Neural progenitor cell (in vitro differentiated cells): ENCODE measurements around the gene KDM2B. TPM values are rescaled to one million over a fixed set of nuclear protein-coding genes. Genes with fewer than 3 reads are reported as not detected.

Experiments used
- DNase-seq: peaks from one replicate; pipeline ENCODE4 v3.0.0-alpha.2; 2016; ENCODE audit warnings: low spot score
- H2AFZ ChIP-seq: fragments of 200-600 bp; sonication (generic); replicated peaks from 2 replicates; pipeline ENCODE4 v1.6.1; 2016; ENCODE audit warnings: antibody characterized with exemption
- H3F3A ChIP-seq: fragments of 200-600 bp; sonication (generic); 2 replicates; pipeline ENCODE4 v1.6.1; 2016; ENCODE audit warnings: antibody characterized with exemption, low read depth
- H3K27ac ChIP-seq: fragments of 200-600 bp; sonication (generic); 2 replicates; pipeline ENCODE4 v1.5.1; 2016; ENCODE audit warnings: mild to moderate bottlenecking
- H3K27me3 ChIP-seq: fragments of 200-600 bp; sonication (generic); 2 replicates; pipeline ENCODE4 v1.6.1; 2016; ENCODE audit warnings: mild to moderate bottlenecking, moderate library complexity
- H3K36me3 ChIP-seq: fragments of 200-600 bp; sonication (generic); 2 replicates; pipeline ENCODE4 v1.5.1; 2016
- H3K4me1 ChIP-seq: fragments of 200-600 bp; sonication (generic); 2 replicates; pipeline ENCODE4 v1.6.1; 2016; ENCODE audit warnings: mixed run types
- H3K4me2 ChIP-seq: fragments of 200-600 bp; sonication (generic); 2 replicates; pipeline ENCODE4 v1.6.1; 2016
- H3K4me3 ChIP-seq: fragments of 200-600 bp; sonication (generic); 2 replicates; pipeline ENCODE4 v1.5.1; 2016
- H3K79me2 ChIP-seq: fragments of 200-600 bp; sonication (generic); 2 replicates; pipeline ENCODE4 v1.6.1; 2016; ENCODE audit warnings: low read depth
- H3K9ac ChIP-seq: fragments of 200-600 bp; sonication (generic); 2 replicates; pipeline ENCODE4 v1.6.1; 2016
- H3K9me3 ChIP-seq: fragments of 200-600 bp; sonication (generic); 2 replicates; pipeline ENCODE4 v1.5.1; 2016; ENCODE audit warnings: low read depth
- H4K20me1 ChIP-seq: fragments of 200-600 bp; sonication (generic); 2 replicates; pipeline ENCODE4 v1.6.1; 2016; ENCODE audit warnings: low read depth
- H3K27ac Mint-ChIP-seq: 3 replicates; pipeline ENCODE4 v1.8.0; 2021; ENCODE audit warnings: mixed read lengths
- H3K27me3 Mint-ChIP-seq: 2 replicates; pipeline ENCODE4 v1.8.0; 2022; ENCODE audit warnings: low read depth, mild to moderate bottlenecking, inconsistent platforms, moderate library complexity, mixed read lengths; ENCODE audit not compliant: insufficient read depth
- H3K36me3 Mint-ChIP-seq: 3 replicates; pipeline ENCODE4 v1.8.0; 2021; ENCODE audit warnings: mixed read lengths
- H3K4me1 Mint-ChIP-seq: 3 replicates; pipeline ENCODE4 v1.8.0; 2021; ENCODE audit warnings: mixed read lengths
- H3K4me3 Mint-ChIP-seq: 3 replicates; pipeline ENCODE4 v1.8.0; 2021; ENCODE audit warnings: mild to moderate bottlenecking, moderate library complexity, mixed read lengths
- H3K9me3 Mint-ChIP-seq: 3 replicates; pipeline ENCODE4 v1.8.0; 2020; ENCODE audit warnings: mixed read lengths
- EZH2 ChIP-seq: fragments of 200-600 bp; sonication (generic); IDR thresholded peaks from 2 replicates; pipeline ENCODE4 v1.6.1; 2017; ENCODE audit warnings: antibody characterized with exemption, mild to moderate bottlenecking, moderate library complexity
- EZH2phosphoT487 ChIP-seq: fragments of 200-600 bp; sonication (generic); IDR thresholded peaks from 2 replicates; pipeline ENCODE4 v1.6.1; 2017; ENCODE audit warnings: antibody characterized with exemption
- total RNA-seq: library from RNA; depleted of rRNA; stranded (reverse); fragments of >200 nt; gene quantifications from 2 replicates; pipeline ENCODE4 v1.2.3, GENCODE V29; 2015; ENCODE audit warnings: low replicate concordance
- TF ChIP-seq, protein P1 (sequence below): fragments of 200-600 bp; sonication (generic); IDR thresholded peaks from 2 replicates; pipeline ENCODE4 v1.5.1; 2017; ENCODE audit warnings: antibody characterized with exemption, mild to moderate bottlenecking

Gene KDM2B
- total RNA-seq, 1 donor from 2014 or later = 85.3 TPM

DNA sequence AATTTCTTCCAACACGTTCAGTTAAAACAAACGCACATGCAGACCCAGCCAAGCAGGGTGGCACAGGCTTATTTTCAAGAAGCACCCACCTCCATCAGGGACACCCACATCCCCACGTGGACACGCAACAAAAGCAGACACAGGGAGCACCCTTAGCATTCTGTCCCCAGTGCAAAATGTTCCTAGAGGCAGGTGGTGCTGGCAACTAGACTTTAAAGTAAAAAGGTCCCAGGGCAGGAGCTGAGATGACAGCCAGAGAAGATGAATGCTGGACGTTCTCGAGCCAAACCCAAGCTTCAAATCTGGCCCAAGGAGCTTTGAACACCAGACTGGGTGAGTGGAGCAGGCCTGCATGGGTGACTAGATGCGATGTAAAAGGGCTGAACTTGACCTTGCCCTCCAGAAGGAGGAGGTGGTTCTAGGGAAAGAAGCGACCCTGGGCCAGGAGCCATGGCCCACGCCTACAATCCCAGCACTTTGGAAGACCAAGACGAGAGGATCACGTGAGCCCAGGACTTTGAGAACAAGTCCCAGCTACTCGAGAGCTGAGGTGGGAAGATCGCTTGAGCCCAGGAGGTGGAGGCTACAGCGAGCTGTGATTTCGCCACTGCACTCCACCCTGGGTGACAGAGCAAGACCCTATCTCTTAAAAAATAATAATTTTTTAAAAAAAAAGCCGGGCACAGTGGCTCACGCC is 47.3 kb downstream of the KDM2B start:
- Mint-ChIP-seq H3K9me3 (no peaks in the 10 kb centered on the region), H3K27ac (no peak overlapping the region), H3K4me1 (peaks cover 52% of the 10 kb centered on the region), H3K27me3 (peaks cover 13% of the 10 kb centered on the region), H3K4me3 (peak overlapping the region; percentile 16), H3K36me3 (peaks cover 22% of the 10 kb centered on the region)
- no peak for TF ChIP-seq EZH2phosphoT487
- no peak for TF ChIP-seq EZH2
- TF ChIP-seq, protein P1, sequence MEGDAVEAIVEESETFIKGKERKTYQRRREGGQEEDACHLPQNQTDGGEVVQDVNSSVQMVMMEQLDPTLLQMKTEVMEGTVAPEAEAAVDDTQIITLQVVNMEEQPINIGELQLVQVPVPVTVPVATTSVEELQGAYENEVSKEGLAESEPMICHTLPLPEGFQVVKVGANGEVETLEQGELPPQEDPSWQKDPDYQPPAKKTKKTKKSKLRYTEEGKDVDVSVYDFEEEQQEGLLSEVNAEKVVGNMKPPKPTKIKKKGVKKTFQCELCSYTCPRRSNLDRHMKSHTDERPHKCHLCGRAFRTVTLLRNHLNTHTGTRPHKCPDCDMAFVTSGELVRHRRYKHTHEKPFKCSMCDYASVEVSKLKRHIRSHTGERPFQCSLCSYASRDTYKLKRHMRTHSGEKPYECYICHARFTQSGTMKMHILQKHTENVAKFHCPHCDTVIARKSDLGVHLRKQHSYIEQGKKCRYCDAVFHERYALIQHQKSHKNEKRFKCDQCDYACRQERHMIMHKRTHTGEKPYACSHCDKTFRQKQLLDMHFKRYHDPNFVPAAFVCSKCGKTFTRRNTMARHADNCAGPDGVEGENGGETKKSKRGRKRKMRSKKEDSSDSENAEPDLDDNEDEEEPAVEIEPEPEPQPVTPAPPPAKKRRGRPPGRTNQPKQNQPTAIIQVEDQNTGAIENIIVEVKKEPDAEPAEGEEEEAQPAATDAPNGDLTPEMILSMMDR = no peak
- no peaks in the 10 kb centered on the region for H3K9me3 ChIP-seq
- peaks cover 97% of the 10 kb centered on the region for H4K20me1 ChIP-seq
- H3K27me3 ChIP-seq = no peaks in the 10 kb centered on the region
- no peak overlapping the region for H2AFZ ChIP-seq
- H3K79me2 ChIP-seq = peaks cover 81% of the 10 kb centered on the region
- peaks cover 35% of the 10 kb centered on the region for H3K4me1 ChIP-seq
- H3K9ac ChIP-seq = no peak overlapping the region
- H3K36me3 ChIP-seq = no peaks in the 10 kb centered on the region
- no peak overlapping the region for H3K4me2 ChIP-seq
- no peak for DNase-seq
- no peak overlapping the region for H3K4me3 ChIP-seq
- peaks cover 43% of the 10 kb centered on the region for H3F3A ChIP-seq
- H3K27ac ChIP-seq = no peak overlapping the region

DNA sequence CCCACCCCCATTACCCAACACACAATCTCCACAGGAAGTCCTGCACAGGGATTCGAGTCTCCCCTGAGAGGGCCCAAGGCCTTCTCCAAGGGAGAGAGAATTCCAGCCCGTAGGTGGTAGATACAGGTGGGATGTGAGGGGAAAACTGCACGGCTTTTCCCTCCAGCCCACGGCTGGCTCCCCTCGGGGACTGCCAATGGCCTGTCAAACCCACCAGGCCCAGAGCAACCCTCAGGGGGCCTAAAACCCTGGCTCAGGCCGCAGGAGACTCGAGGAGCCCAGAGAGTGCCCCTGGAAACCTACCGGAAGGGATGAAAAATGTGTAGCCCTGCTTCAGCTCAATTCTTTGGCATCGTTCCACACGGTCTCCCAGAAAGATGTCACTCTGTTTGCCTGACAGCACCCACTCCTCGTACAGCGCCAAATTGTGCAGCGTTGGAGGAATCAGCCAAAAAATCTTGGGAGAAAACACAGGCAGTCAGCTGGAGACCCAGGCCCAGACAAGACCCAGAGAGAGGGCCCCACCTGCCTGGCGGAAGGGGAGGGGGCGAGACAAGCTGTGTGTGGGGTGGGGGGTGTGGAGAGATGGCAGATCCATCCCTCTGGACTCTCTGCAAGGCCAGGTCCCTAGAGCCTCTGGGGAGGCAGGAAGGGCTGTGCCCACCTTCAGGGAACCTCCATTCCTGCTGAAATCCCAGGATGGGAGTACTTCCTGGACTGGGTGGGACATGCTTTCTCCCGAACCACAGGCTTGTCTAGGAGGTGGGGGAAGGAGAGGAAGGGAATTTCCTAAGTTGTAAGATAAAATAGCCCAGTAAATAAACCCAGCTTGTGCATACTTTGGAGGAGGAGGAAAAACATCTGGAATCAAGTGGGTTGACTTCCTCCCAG is 48.1 kb downstream of the KDM2B start:
- Histone ChIP-seq H3K4me3 (no peak overlapping the region), H3K27ac (no peak overlapping the region), H3K9ac (no peak overlapping the region), H3K27me3 (no peaks in the 10 kb centered on the region), H3F3A (peaks cover 35% of the 10 kb centered on the region), H3K79me2 (peaks cover 81% of the 10 kb centered on the region), H2AFZ (no peak overlapping the region), H3K4me2 (no peak overlapping the region), H3K4me1 (peaks cover 32% of the 10 kb centered on the region), H3K36me3 (no peaks in the 10 kb centered on the region), H3K9me3 (no peaks in the 10 kb centered on the region), H4K20me1 (peaks cover 97% of the 10 kb centered on the region)
- no peak for DNase-seq
- Mint-ChIP-seq H3K4me1 (peaks cover 48% of the 10 kb centered on the region), H3K27ac (no peak overlapping the region), H3K9me3 (no peaks in the 10 kb centered on the region), H3K4me3 (no peak overlapping the region), H3K27me3 (peaks cover 9% of the 10 kb centered on the region), H3K36me3 (peaks cover 25% of the 10 kb centered on the region)
- TF ChIP-seq, protein P1 = no peak
- TF ChIP-seq EZH2 (no peak), EZH2phosphoT487 (no peak)

DNA sequence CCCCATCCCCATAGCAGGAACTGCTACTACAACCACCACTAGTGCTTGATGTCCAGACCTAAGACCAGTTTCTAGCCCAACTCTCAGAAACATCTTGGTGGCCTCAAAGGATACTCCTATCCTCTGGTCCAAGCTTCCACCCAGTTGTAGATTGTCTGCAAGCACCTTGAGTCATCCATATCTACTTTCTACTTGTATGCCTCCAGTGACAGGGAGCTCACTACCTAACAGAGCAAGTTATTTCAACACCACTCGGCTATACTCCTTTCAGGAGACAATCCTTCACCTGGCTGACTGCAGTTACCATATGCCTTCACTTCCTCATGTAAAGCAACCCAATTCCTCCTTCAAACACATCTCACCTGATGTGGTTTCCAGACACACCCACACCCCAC is 49.5 kb downstream of the KDM2B start:
- Mint-ChIP-seq H3K36me3 (peaks cover 25% of the 10 kb centered on the region), H3K4me3 (no peak overlapping the region), H3K27ac (peak overlapping the region; percentile 19), H3K27me3 (peaks cover 9% of the 10 kb centered on the region), H3K9me3 (no peaks in the 10 kb centered on the region), H3K4me1 (peaks cover 45% of the 10 kb centered on the region)
- Histone ChIP-seq H3K9me3 (no peaks in the 10 kb centered on the region), H3K79me2 (peaks cover 83% of the 10 kb centered on the region), H3K9ac (no peak overlapping the region), H3K36me3 (no peaks in the 10 kb centered on the region), H3K27ac (no peak overlapping the region), H3K4me3 (no peak overlapping the region), H3F3A (peaks cover 22% of the 10 kb centered on the region), H3K4me2 (no peak overlapping the region), H2AFZ (no peak overlapping the region), H3K27me3 (no peaks in the 10 kb centered on the region), H4K20me1 (peaks cover 90% of the 10 kb centered on the region), H3K4me1 (peaks cover 20% of the 10 kb centered on the region)
- TF ChIP-seq EZH2 (no peak), EZH2phosphoT487 (no peak)
- TF ChIP-seq, protein P1 = no peak
- no peak for DNase-seq
